OCI-LY1 (cell line): ENCODE data around the gene GCLC.

Source experiments
- EZH2 ChIP-seq: fragments of 200-600 bp; sonication (generic), shearing (Covaris generic); IDR thresholded peaks from 2 replicates; pipeline ENCODE4 v1.8.0; 2017; ENCODE audit warnings: borderline replicate concordance, mixed run types, mild to moderate bottlenecking, antibody characterized with exemption, low read length, moderate library complexity, mixed read lengths
- TF ChIP-seq, protein P1 (sequence below): fragments of 200-600 bp; sonication (generic), shearing (Covaris generic); IDR thresholded peaks from 2 replicates; pipeline ENCODE4 v1.5.1; 2017; ENCODE audit warnings: mild to moderate bottlenecking, antibody characterized with exemption, low read length, moderate library complexity, mixed read lengths

DNA sequence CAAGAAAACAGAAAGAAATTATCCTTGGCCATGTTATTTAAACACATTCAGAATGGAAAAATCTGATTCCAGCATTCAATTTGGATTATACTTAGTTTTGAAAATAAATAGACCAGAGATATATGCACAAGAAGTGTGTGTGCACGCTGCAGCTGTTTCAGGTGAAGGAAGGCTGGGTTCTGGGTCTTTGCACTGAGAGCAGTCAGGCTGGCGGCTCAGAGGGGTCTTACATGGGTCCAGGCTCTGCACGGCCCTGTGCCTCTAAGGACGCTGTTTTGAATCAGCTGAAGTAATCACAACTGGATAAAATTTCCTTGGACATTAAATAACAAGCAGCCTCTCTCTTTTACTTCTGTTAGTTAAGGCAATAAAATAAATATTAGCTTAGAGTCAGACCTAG, 31.8 kb downstream of the GCLC start:
- no peak for TF ChIP-seq EZH2
- TF ChIP-seq, protein P1, sequence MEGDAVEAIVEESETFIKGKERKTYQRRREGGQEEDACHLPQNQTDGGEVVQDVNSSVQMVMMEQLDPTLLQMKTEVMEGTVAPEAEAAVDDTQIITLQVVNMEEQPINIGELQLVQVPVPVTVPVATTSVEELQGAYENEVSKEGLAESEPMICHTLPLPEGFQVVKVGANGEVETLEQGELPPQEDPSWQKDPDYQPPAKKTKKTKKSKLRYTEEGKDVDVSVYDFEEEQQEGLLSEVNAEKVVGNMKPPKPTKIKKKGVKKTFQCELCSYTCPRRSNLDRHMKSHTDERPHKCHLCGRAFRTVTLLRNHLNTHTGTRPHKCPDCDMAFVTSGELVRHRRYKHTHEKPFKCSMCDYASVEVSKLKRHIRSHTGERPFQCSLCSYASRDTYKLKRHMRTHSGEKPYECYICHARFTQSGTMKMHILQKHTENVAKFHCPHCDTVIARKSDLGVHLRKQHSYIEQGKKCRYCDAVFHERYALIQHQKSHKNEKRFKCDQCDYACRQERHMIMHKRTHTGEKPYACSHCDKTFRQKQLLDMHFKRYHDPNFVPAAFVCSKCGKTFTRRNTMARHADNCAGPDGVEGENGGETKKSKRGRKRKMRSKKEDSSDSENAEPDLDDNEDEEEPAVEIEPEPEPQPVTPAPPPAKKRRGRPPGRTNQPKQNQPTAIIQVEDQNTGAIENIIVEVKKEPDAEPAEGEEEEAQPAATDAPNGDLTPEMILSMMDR = no peak
